Sigmoid colon (tissue), 4 donors: ENCODE measurements around the gene EED.

Experiments used
- POLR2A ChIP-seq, 2 donors: fragments of 450-650 bp; IDR thresholded peaks; one replicate each; pipeline ENCODE4 v1.6.1; 2016; ENCODE audit warnings: antibody characterized with exemption in 2 of 2, mild to moderate bottlenecking in 2 of 2, moderate library complexity in 2 of 2
- POLR2AphosphoS5 ChIP-seq, 4 donors: sonication (generic); formaldehyde crosslinking; IDR thresholded peaks; one replicate each; pipeline ENCODE4 v1.6.1; 2017; ENCODE audit warnings: antibody characterized with exemption in 4 of 4

DNA sequence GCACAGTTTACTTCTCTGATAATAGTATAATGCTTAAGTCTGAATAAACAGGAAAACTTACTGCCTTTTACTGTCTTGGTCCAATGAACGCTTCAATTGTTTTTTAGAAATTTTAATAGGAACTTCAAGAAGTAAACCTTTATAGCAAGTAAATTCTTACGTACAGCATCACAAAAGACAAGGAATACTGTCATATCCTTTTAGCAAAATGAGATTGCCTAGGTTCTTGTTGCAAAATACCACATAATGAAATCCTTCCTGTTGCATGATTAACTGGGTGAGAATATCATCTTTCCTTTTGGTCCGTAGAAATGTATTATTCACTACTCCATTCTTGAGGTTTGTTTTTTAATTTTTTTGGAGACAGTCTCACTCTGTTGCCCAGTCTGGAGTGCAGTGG lies 35.2 kb downstream of the EED start:
- TF ChIP-seq POLR2A (IDR thresholded peaks at IDR 0.05) (no peak), POLR2AphosphoS5 (IDR thresholded peaks at IDR 0.05) (no peak)
